Measurements from ENCODE around the gene LRRC32. TPM values are rescaled to one million over a fixed set of nuclear protein-coding genes. Genes with fewer than 3 reads are reported as not detected.

LRRC32 gene
- total and polyA plus RNA-seq, 9 of the 15 experiments (the other 6 are each of a cell fraction or from before 2014, with no cell fraction given): 0.10 to 0.50 (median 0.19) TPM; not detected in 5

DNA sequence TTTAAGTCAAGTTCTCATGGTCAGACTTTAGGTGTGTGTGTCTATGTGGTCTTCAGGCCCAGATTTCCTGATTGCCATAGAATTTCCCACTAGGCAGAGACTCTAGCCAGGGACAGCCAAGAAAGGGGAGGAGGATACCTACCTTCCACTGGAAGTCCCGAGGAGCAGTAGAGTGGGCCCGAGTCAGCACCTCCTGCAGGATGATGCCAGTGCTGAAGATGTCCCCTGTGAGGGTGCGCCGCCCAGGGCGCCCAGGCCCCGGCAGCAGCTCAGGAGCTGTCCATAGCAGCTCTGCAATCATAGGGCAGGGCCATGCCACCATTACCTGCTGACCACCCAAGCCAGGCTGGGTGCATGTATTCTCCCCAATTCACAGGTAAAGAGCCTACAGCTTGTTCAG is 41.6 kb upstream of the LRRC32 start (continued):
- TF ChIP-seq, protein P1, sequence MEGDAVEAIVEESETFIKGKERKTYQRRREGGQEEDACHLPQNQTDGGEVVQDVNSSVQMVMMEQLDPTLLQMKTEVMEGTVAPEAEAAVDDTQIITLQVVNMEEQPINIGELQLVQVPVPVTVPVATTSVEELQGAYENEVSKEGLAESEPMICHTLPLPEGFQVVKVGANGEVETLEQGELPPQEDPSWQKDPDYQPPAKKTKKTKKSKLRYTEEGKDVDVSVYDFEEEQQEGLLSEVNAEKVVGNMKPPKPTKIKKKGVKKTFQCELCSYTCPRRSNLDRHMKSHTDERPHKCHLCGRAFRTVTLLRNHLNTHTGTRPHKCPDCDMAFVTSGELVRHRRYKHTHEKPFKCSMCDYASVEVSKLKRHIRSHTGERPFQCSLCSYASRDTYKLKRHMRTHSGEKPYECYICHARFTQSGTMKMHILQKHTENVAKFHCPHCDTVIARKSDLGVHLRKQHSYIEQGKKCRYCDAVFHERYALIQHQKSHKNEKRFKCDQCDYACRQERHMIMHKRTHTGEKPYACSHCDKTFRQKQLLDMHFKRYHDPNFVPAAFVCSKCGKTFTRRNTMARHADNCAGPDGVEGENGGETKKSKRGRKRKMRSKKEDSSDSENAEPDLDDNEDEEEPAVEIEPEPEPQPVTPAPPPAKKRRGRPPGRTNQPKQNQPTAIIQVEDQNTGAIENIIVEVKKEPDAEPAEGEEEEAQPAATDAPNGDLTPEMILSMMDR (IDR thresholded peaks at IDR 0.05 in 2 of 3, conservative IDR thresholded peaks at IDR 0.05 in 1 of 3; ENCODE audit: insufficient read depth in 2 of 3, low read depth in 1 of 3, low read length in 3 of 3): no peak
- TF ChIP-seq ZNF589 (CRISPR knock-in tag; IDR thresholded peaks at IDR 0.05; ENCODE audit: low read depth) (no peak), GTF2F1 (IDR thresholded peaks at IDR 0.05; ENCODE audit: low read depth, low read length) (no peak)

DNA sequence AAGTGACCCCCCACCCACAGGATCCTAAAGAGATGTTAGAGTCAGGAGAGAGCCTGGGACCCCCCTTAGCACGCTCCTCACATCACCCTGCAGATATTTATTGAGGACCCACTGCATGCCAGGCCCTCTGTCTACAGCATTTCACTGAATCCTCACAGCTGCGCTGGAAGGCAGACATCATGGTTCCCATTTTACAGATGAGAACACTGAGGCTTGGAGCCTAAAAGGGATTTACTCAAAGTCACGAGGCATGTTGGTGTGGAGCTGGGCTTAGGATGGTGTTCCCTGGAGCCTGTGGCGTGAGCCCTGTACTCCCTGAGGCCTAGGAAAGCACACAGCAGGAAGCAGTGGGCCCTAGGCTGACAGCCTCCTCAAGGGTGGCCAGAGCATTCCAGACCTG is 39.2 kb upstream of the LRRC32 start:
- ChIA-PET CTCF (ENCODE audit: low intra/inter-chr PET ratio) (no interaction called here), POLR2A (no interaction called here)
- Histone ChIP-seq H3K27me3 (ENCODE audit: control insufficient read depth in 2 of 2, insufficient read depth in 2 of 2, low read length in 2 of 2) (no peaks in the 10 kb centered on the region), H3K9me1 (ENCODE audit: control insufficient read depth, insufficient read depth, low read length) (no peaks in the 10 kb centered on the region), H3K4me3 (no peak overlapping the region), H3K27ac (ENCODE audit: extremely low read depth, low read depth, low read length) (no peak overlapping the region), H4K20me1 (replicated peaks; ENCODE audit: control insufficient read depth, insufficient read depth, low read length) (no peaks in the 10 kb centered on the region), H3K4me1 (replicated peaks in 1 of 2; ENCODE audit: control insufficient read depth in 2 of 2, insufficient read depth in 2 of 2, low read length in 2 of 2) (peaks cover 3 to 20% of the 10 kb centered on the region in 2 experiments; a peak in 4 of 5 replicates), H3K4me2 (ENCODE audit: insufficient read depth, low read length) (no peak overlapping the region), H3K36me3 (ENCODE audit: control insufficient read depth, insufficient read depth, low read length) (no peaks in the 10 kb centered on the region), H2AFZ (ENCODE audit: low read depth, low read length) (no peak overlapping the region), H3K79me2 (ENCODE audit: control insufficient read depth, insufficient read depth, low read length) (no peaks in the 10 kb centered on the region), H3K9me3 (replicated peaks; ENCODE audit: control insufficient read depth, insufficient read depth, low read depth, low read length) (0 out of 2 replicates have a peak, but pooled peaks cover 3% of the 10 kb centered on the region), H3K9ac (ENCODE audit: insufficient read depth in 1 of 2, low read depth in 2 of 2, low read length in 2 of 2) (0 out of 4 replicates have a peak overlapping the region, but pooled peaks of 1 of the 2 experiments have one; percentile 36)
- in situ Hi-C loops (cut with MboI) (no loop called here), intact Hi-C loops (cut with micrococcal nuclease) (no loop called here)
- TF ChIP-seq BCOR (IDR thresholded peaks at IDR 0.05): peak; percentile 94
- 0 out of 4 replicates have a peak, but pooled peaks of 1 of the 2 experiments have one; percentile 19 for TF ChIP-seq RCOR1 (IDR thresholded peaks at IDR 0.05; ENCODE audit: borderline replicate concordance in 1 of 2, low read depth in 2 of 2, low read length in 2 of 2)
- TF ChIP-seq SMARCA5 (IDR thresholded peaks at IDR 0.05): peak; percentile 67; the same call in 1 of the 2 replicates
- no peak for TF ChIP-seq TAF1 (IDR thresholded peaks at IDR 0.05; ENCODE audit: control insufficient read depth, extremely low read depth, insufficient read depth, low read length, severe bottlenecking)
- TF ChIP-seq HDAC2 (IDR thresholded peaks at IDR 0.05): peak; percentile 33; the same call in 1 of the 2 replicates
- TF ChIP-seq SREBF1 (IDR thresholded peaks at IDR 0.05; ENCODE audit: borderline replicate concordance, low read depth, low read length): no peak
- peak; percentile 85 for TF ChIP-seq RBM25 (IDR thresholded peaks at IDR 0.05; ENCODE audit: low read depth, low read length, severe bottlenecking)
- TF ChIP-seq KLF16 (IDR thresholded peaks at IDR 0.05): no peak
- TF ChIP-seq ZNF699 (CRISPR knock-in tag; IDR thresholded peaks at IDR 0.05; ENCODE audit: insufficient replicate concordance): no peak
- TF ChIP-seq KDM1A (IDR thresholded peaks at IDR 0.05): peak; percentile 56 to 67
- TF ChIP-seq, protein P2, sequence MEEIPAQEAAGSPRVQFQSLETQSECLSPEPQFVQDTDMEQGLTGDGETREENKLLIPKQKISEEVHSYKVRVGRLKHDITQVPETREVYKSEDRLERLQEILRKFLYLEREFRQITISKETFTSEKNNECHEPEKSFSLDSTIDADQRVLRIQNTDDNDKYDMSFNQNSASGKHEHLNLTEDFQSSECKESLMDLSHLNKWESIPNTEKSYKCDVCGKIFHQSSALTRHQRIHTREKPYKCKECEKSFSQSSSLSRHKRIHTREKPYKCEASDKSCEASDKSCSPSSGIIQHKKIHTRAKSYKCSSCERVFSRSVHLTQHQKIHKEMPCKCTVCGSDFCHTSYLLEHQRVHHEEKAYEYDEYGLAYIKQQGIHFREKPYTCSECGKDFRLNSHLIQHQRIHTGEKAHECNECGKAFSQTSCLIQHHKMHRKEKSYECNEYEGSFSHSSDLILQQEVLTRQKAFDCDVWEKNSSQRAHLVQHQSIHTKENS (CRISPR knock-in tag; IDR thresholded peaks at IDR 0.05): no peak
- no peak for TF ChIP-seq RBM14 (IDR thresholded peaks at IDR 0.05; ENCODE audit: borderline replicate concordance, insufficient read depth, low read depth, low read length)
- no peak for TF ChIP-seq GATA2 (CRISPR knock-in tag; IDR thresholded peaks at IDR 0.05)
- DNase-seq (ENCODE audit: extremely low read depth in 1 of 4, low spot score in 3 of 4) (no peak), ATAC-seq (no peak), FAIRE-seq (no peak)
- WGBS (ENCODE audit: insufficient coverage, low coverage, missing lambda C conversion rate): 39% methylated on average over 4 of the region's 4 CpGs
- BruUV-seq (replicated peaks): no TSS peak
